Prostate gland (tissue), 2 donors: Measurements from ENCODE around the gene PIP5K1C. TPM values are rescaled to one million over a fixed set of nuclear protein-coding genes. Genes with fewer than 3 reads are reported as not detected.

Experiments used
- DNase-seq: peaks from one replicate; pipeline ENCODE4 v3.0.0-alpha.2; 2019; ENCODE audit warnings: low spot score
- H3K27ac ChIP-seq, 2 donors: fragments of 200-600 bp; sonication (generic); 2 replicates each; pipeline ENCODE4 v1.5.1; 2017 to 2019
- H3K27me3 ChIP-seq: fragments of 200-600 bp; sonication (generic); replicated peaks from 2 replicates; pipeline ENCODE4 v1.5.1; 2019; ENCODE audit not compliant: insufficient read depth
- H3K36me3 ChIP-seq, 2 donors: fragments of 200-600 bp; sonication (generic); 1 replicate in 1 of 2; 2 replicates in 1 of 2; pipeline versions ENCODE4 v1.5.1 to v1.8.1; 2017 to 2019
- H3K4me1 ChIP-seq: fragments of 200-600 bp; sonication (generic); replicated peaks from 2 replicates; pipeline ENCODE4 v1.5.1; 2019
- H3K4me3 ChIP-seq, 2 donors: fragments of 200-600 bp; sonication (generic); 2 replicates each; pipeline ENCODE4 v1.5.1; 2017 to 2019
- H3K9me3 ChIP-seq: fragments of 200-600 bp; sonication (generic); 2 replicates; pipeline ENCODE4 v1.5.1; 2017
- CTCF ChIP-seq, 4 experiments: fragments of 200-600 bp in 2 of 4; fragments of 450-650 bp in 2 of 4; sonication (generic) in 2 of 4; IDR thresholded peaks; 1 replicate in 3 of 4; 2 replicates in 1 of 4; pipeline ENCODE4 v1.5.1; 2016 to 2019; ENCODE audit warnings: antibody characterized with exemption in 4 of 4, mild to moderate bottlenecking in 2 of 4, moderate library complexity in 2 of 4
- POLR2A ChIP-seq: fragments of 450-650 bp; IDR thresholded peaks from one replicate; pipeline ENCODE4 v1.6.1; 2016; ENCODE audit warnings: antibody characterized with exemption, mild to moderate bottlenecking
- POLR2AphosphoS5 ChIP-seq: sonication (generic); formaldehyde crosslinking; IDR thresholded peaks from one replicate; pipeline ENCODE4 v1.6.1; 2017; ENCODE audit warnings: antibody characterized with exemption
- WGBS: methylation state at CpG from one replicate; pipeline ENCODE4 v1.1.5; 2018; 5-methylcytosine and 5-hydroxymethylcytosine counted together
- intact Hi-C: fragments of 100-400 bp; cut with DNase I; formaldehyde crosslinking; loops from one replicate; pipeline ENCODE4 v1.14.2; 2022
- total RNA-seq, 2 donors: library from RNA; depleted of rRNA; stranded (reverse); fragments of >200 nt; gene quantifications; one replicate each; pipeline ENCODE4 v1.1.0, GENCODE V29; 2016

Gene PIP5K1C
- total RNA-seq, 2 donors from 2014 or later: 34.3 to 75.5 TPM

DNA sequence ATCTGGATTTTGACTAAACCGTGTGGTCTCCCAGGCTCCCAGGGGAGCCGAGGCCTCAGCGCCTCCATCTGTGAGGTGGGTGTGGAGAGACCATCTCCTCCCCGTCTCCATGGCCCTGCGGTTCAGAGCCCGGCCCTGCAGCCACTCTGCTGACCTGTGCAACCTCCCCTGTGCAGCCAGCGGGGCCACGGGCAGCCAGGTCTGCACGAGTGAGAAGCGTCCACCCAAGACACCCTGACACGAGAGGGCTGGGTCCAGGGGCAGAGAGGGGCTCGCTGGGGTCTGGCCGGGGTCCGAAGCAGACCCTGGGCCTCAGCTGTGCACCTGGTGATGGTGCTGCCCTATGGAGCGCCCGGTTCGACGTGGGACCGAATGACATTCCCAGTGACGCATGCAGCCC is 63.3 kb downstream of the PIP5K1C start:
- H3K4me3 ChIP-seq: no peak overlapping the region
- intact Hi-C loops: no loop called here
- 92% methylated on average over 19 of the region's 20 CpGs for WGBS

GRCh38 chr19:3636506-3636905 is 63.8 kb downstream of the PIP5K1C start:
- TF ChIP-seq CTCF (IDR thresholded peaks at IDR 0.05) (no peak), POLR2AphosphoS5 (no peak), POLR2A (no peak)
- H3K27me3 ChIP-seq: no peaks in the 10 kb centered on the region
- DNase-seq: no peak
- H3K4me1 ChIP-seq: no peaks in the 10 kb centered on the region
- peaks cover 0 to 7% of the 10 kb centered on the region in 2 donors for H3K36me3 ChIP-seq
- WGBS: 87% methylated on average over 18 of the region's 20 CpGs
- H3K9me3 ChIP-seq: no peaks in the 10 kb centered on the region
- H3K4me3 ChIP-seq: no peak overlapping the region
- intact Hi-C loops: no loop called here
- no peak overlapping the region for H3K27ac ChIP-seq

More for the DNA sequence above, 63.3 kb downstream of the PIP5K1C start:
- no peak for DNase-seq
- Histone ChIP-seq H3K27me3 (no peaks in the 10 kb centered on the region), H3K9me3 (no peaks in the 10 kb centered on the region), H3K4me1 (no peaks in the 10 kb centered on the region), H3K36me3 (peaks cover 0 to 7% of the 10 kb centered on the region in 2 donors), H3K27ac (no peak overlapping the region)
- TF ChIP-seq POLR2A (no peak), CTCF (IDR thresholded peaks at IDR 0.05) (no peak), POLR2AphosphoS5 (no peak)

- H3K9me3 ChIP-seq: no peaks in the 10 kb centered on the region
- intact Hi-C loops: no loop called here
- no peak overlapping the region for H3K4me3 ChIP-seq
- DNase-seq: no peak
- H3K36me3 ChIP-seq: peaks cover 0 to 7% of the 10 kb centered on the region in 2 donors
- H3K4me1 ChIP-seq: no peaks in the 10 kb centered on the region
- WGBS: 98% methylated on average over 15 of the region's 19 CpGs
- H3K27me3 ChIP-seq: no peaks in the 10 kb centered on the region
- TF ChIP-seq POLR2A (no peak), POLR2AphosphoS5 (no peak), CTCF (IDR thresholded peaks at IDR 0.05) (no peak)
- H3K27ac ChIP-seq: no peak overlapping the region
These were observed 65.7 kb downstream of the PIP5K1C start for GRCh38 chr19:3634496-3635045.

DNA sequence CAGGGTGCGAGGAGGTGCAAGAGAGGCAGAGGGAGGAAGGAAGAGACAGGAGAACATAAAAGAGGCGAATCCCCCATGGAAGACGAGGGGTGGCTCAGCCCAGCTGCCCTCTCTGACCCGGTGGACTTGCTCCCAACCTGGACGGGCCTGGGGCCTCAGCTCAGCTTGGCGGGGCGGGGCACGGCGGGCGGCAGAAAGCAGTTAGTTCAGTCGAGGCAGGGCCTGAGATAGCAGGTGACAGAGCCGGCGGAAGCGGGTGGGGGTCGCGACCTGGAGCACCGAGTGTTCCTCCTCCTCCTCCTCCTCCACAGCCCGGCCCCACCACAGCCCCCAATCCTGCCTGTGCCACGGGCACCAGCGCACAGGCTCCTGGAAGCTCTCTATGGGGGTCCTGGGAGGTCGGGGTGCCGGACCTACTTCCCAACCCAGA is 66.7 kb downstream of the PIP5K1C start:
- Histone ChIP-seq H3K4me1 (no peaks in the 10 kb centered on the region), H3K36me3 (no peaks in the 10 kb centered on the region), H3K9me3 (no peaks in the 10 kb centered on the region), H3K4me3 (no peak overlapping the region), H3K27me3 (no peaks in the 10 kb centered on the region), H3K27ac (no peak overlapping the region)
- WGBS: 90% methylated on average over 22 of the region's 22 CpGs
- DNase-seq: no peak
- TF ChIP-seq POLR2AphosphoS5: no peak
- TF ChIP-seq POLR2A: no peak
- TF ChIP-seq CTCF (IDR thresholded peaks at IDR 0.05): no peak
- intact Hi-C loops: no loop called here
